PC-3 (cell line): ENCODE data around the gene ELP5. TPM values are rescaled to one million over a fixed set of nuclear protein-coding genes. Genes with fewer than 3 reads are reported as not detected.

ENCODE experiments used
- ATAC-seq: fragments of 200-7000 bp; cut with Tn5 transposase; 2 replicates; pipeline ENCODE4 v1.9.1; 2020; ENCODE audit warnings: mild to moderate bottlenecking, moderate library complexity
- BruUV-seq: library from RNA; stranded (reverse); fragments of 400-500 nt; replicated peaks from 2 replicates; lab custom pipeline; 2021; lab: Mats Ljungman, UMichigan
- CTCF ChIA-PET: fragments of 300-600 bp; sonication (Branson Sonifier 250); formaldehyde crosslinking; loops from one replicate; lab custom pipeline; 2022; ENCODE audit warnings: antibody characterized with exemption; lab: Charles Lee
- POLR2A ChIA-PET: fragments of 300-600 bp; sonication (Branson Sonifier 250); formaldehyde crosslinking; loops from one replicate; lab custom pipeline; 2022; ENCODE audit warnings: antibody characterized with exemption; ENCODE audit not compliant: unreplicated experiment; lab: Charles Lee
- DNase-seq: peaks from one replicate; pipeline ENCODE4 v3.0.0-alpha.2; 2015
- H2AFZ ChIP-seq: fragments of 300-600 bp; sonication (generic); 2 replicates; pipeline ENCODE4 v1.6.0; 2016; ENCODE audit warnings: antibody characterized with exemption, low read length
- H3F3A ChIP-seq: fragments of 300-600 bp; sonication (generic); one replicate; pipeline ENCODE4 v1.6.0; 2017; ENCODE audit warnings: antibody characterized with exemption, low read length, control low read depth, mild to moderate bottlenecking; ENCODE audit not compliant: unreplicated experiment
- H3K27ac ChIP-seq: fragments of 300-600 bp; sonication (generic); 2 replicates; pipeline ENCODE4 v1.5.1; 2016; ENCODE audit warnings: mild to moderate bottlenecking, low read length
- H3K27me3 ChIP-seq: fragments of 300-600 bp; sonication (generic); 2 replicates; pipeline ENCODE4 v1.6.1; 2016; ENCODE audit warnings: low read length, mixed read lengths
- H3K36me3 ChIP-seq: fragments of 300-600 bp; sonication (generic); 2 replicates; pipeline ENCODE4 v1.6.1; 2016; ENCODE audit warnings: low read depth, mixed run types, low read length, mixed read lengths
- H3K4me1 ChIP-seq: fragments of 300-600 bp; sonication (generic); 2 replicates; pipeline ENCODE4 v1.5.1; 2016; ENCODE audit warnings: low read length; ENCODE audit not compliant: insufficient read depth
- H3K4me2 ChIP-seq: fragments of 300-600 bp; sonication (generic); 2 replicates; pipeline ENCODE4 v1.6.0; 2016; ENCODE audit warnings: low read length
- H3K4me3 ChIP-seq: fragments of 300-600 bp; sonication (generic); 2 replicates; pipeline ENCODE4 v1.5.1; 2016; ENCODE audit warnings: mild to moderate bottlenecking, low read length, mixed read lengths
- H3K79me2 ChIP-seq: fragments of 300-600 bp; sonication (generic); 2 replicates; pipeline ENCODE4 v1.6.1; 2017; ENCODE audit warnings: low read length, mixed read lengths
- H3K9ac ChIP-seq: fragments of 300-600 bp; sonication (generic); 2 replicates; pipeline ENCODE4 v1.6.0; 2016; ENCODE audit warnings: mild to moderate bottlenecking, low read length
- H3K9me2 ChIP-seq: fragments of 300-600 bp; sonication (generic); replicated peaks from 2 replicates; pipeline ENCODE4 v1.6.1; 2016; ENCODE audit warnings: mixed run types, low read length, mixed read lengths
- H3K9me3 ChIP-seq: fragments of 300-600 bp; sonication (generic); 2 replicates; pipeline ENCODE4 v1.6.1; 2016; ENCODE audit warnings: low read length, mixed read lengths
- H4K20me1 ChIP-seq: fragments of 300-600 bp; sonication (generic); 2 replicates; pipeline ENCODE4 v1.6.1; 2016; ENCODE audit warnings: low read length, mixed read lengths
- EZH2 ChIP-seq: fragments of 300-600 bp; sonication (generic); IDR thresholded peaks from one replicate; pipeline ENCODE4 v1.6.1; 2017; ENCODE audit warnings: antibody characterized with exemption, mild to moderate bottlenecking, low read length; ENCODE audit not compliant: unreplicated experiment
- EZH2phosphoT487 ChIP-seq: fragments of 300-600 bp; sonication (generic); IDR thresholded peaks from 2 replicates; pipeline ENCODE4 v1.6.1; 2018; ENCODE audit warnings: mild to moderate bottlenecking, antibody characterized with exemption, low read length, borderline replicate concordance
- intact Hi-C: fragments of 100-400 bp; cut with micrococcal nuclease; formaldehyde crosslinking; loops from 2 replicates; pipeline ENCODE4 v1.9.0; 2023
- total RNA-seq: library from RNA; depleted of rRNA; stranded (reverse); fragments of >200 nt; gene quantifications from 2 replicates; pipeline ENCODE4 v1.2.3, GENCODE V29; 2014
- TF ChIP-seq, protein P1 (sequence below): fragments of 300-600 bp; sonication (generic); conservative IDR thresholded peaks from 2 replicates; pipeline ENCODE4 v1.5.1; 2017; ENCODE audit warnings: antibody characterized with exemption, low read depth, mild to moderate bottlenecking, low read length

Gene ELP5
- total RNA-seq, 1 experiment from 2014 or later: 67.5 TPM

DNA sequence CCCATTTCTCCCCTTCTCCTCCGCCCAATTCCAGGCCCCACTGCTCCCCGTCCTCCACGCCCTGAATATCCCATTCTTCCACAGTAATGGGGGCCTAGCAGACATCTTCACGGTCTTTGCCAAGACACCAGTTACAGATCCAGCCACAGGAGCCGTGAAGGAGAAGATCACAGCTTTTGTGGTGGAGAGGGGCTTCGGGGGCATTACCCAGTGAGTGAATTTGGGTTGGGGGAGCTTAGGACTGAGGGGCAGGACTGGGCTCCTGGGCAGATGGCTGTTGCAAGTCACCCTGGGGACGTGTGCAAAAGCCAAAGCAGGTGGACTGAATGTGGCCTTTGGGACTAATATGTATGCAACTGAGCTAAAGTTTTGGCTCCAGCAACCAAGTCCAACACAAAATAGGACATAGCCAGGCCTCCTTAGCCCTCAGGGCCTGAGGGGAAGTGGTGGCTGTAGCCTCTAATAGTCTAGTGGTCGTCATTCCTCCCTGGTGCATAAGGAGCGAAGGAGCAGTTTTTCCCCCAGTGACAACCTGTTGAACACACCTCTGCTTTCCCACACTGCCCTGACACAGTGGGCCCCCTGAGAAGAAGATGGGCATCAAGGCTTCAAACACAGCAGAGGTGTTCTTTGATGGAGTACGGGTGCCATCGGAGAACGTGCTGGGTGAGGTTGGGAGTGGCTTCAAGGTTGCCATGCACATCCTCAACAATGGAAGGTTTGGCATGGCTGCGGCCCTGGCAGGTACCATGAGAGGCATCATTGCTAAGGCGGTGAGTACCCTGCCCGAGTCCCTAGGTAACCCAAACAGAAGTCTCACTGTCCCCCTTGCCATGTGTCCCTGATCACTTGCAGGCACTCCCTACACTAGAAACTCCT is 29.7 kb upstream of the ELP5 start:
- Histone ChIP-seq H3K9me3 (no peaks in the 10 kb centered on the region), H2AFZ (no peak overlapping the region), H3K4me3 (no peak overlapping the region), H3K79me2 (peaks cover 25% of the 10 kb centered on the region), H3K4me2 (no peak overlapping the region), H3K9me2 (no peaks in the 10 kb centered on the region), H4K20me1 (peaks cover 14% of the 10 kb centered on the region; the same call in 1 of the 2 replicates), H3K4me1 (peaks cover 23% of the 10 kb centered on the region; the same call in 1 of the 2 replicates), H3K9ac (no peak overlapping the region), H3K27ac (no peak overlapping the region), H3K36me3 (peaks cover 26% of the 10 kb centered on the region), H3F3A (no peaks in the 10 kb centered on the region), H3K27me3 (no peaks in the 10 kb centered on the region)
- ChIA-PET POLR2A (no interaction called here), CTCF (no interaction called here)
- ATAC-seq: no peak
- TSS peak; percentile 32 for BruUV-seq
- no peak for DNase-seq
- intact Hi-C loops: no loop called here
- TF ChIP-seq EZH2phosphoT487 (no peak), EZH2 (no peak)
- TF ChIP-seq, protein P1, sequence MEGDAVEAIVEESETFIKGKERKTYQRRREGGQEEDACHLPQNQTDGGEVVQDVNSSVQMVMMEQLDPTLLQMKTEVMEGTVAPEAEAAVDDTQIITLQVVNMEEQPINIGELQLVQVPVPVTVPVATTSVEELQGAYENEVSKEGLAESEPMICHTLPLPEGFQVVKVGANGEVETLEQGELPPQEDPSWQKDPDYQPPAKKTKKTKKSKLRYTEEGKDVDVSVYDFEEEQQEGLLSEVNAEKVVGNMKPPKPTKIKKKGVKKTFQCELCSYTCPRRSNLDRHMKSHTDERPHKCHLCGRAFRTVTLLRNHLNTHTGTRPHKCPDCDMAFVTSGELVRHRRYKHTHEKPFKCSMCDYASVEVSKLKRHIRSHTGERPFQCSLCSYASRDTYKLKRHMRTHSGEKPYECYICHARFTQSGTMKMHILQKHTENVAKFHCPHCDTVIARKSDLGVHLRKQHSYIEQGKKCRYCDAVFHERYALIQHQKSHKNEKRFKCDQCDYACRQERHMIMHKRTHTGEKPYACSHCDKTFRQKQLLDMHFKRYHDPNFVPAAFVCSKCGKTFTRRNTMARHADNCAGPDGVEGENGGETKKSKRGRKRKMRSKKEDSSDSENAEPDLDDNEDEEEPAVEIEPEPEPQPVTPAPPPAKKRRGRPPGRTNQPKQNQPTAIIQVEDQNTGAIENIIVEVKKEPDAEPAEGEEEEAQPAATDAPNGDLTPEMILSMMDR: no peak

DNA sequence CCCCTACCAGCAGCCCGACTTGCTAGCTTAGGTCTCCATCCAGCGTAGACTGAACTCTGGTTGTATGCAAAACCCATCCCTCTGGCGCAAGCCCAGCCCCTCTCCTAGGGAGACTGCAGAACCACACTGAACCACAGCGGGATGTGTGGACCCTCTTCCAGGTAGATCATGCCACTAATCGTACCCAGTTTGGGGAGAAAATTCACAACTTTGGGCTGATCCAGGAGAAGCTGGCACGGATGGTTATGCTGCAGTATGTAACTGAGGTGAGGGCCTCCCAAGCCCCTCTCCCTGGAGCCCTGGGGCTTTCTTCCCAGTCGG is 29.1 kb upstream of the ELP5 start:
- Histone ChIP-seq H3K9ac (no peak overlapping the region), H3K79me2 (peaks cover 25% of the 10 kb centered on the region), H3F3A (no peaks in the 10 kb centered on the region), H3K4me2 (no peak overlapping the region), H2AFZ (no peak overlapping the region), H3K9me2 (no peaks in the 10 kb centered on the region), H3K9me3 (no peaks in the 10 kb centered on the region), H3K27me3 (no peaks in the 10 kb centered on the region), H3K4me1 (peaks cover 20% of the 10 kb centered on the region; the same call in 1 of the 2 replicates), H3K4me3 (no peak overlapping the region), H3K36me3 (peaks cover 26% of the 10 kb centered on the region), H3K27ac (no peak overlapping the region), H4K20me1 (peaks cover 14% of the 10 kb centered on the region; the same call in 1 of the 2 replicates)
- BruUV-seq: no TSS peak
- POLR2A ChIA-PET: no interaction called here
- ATAC-seq (no peak), DNase-seq (no peak)
- TF ChIP-seq, protein P1: no peak
- TF ChIP-seq EZH2phosphoT487: no peak
- no peak for TF ChIP-seq EZH2
- intact Hi-C loops: no loop called here
- CTCF ChIA-PET: no interaction called here

DNA sequence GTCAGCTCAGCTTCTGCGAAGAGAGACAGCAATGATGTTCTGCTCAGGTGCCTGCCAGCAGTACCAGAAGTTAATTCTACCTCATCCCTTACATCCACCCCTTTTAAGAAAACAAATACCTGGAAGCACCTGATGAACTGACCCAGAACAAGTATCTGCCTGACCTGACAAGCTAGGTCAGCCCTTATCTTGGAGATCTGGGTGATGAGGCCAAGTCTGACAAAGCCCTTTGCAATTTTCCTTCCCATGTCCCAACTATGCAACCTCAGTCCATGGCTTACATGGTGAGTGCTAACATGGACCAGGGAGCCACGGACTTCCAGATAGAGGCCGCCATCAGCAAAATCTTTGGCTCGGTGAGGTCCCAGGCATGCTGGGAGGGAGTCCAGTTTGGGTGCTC is 28.6 kb upstream of the ELP5 start:
- no peak overlapping the region for H3K27ac ChIP-seq
- H3K4me2 ChIP-seq: no peak overlapping the region
- ChIA-PET CTCF (no interaction called here), POLR2A (no interaction called here)
- H2AFZ ChIP-seq: no peak overlapping the region
- ATAC-seq (no peak), DNase-seq (no peak)
- no peaks in the 10 kb centered on the region for H3K9me2 ChIP-seq
- H4K20me1 ChIP-seq: peaks cover 14% of the 10 kb centered on the region; the same call in 1 of the 2 replicates
- H3K4me1 ChIP-seq: peaks cover 18% of the 10 kb centered on the region; the same call in 1 of the 2 replicates
- no peak overlapping the region for H3K9ac ChIP-seq
- peaks cover 26% of the 10 kb centered on the region for H3K36me3 ChIP-seq
- peaks cover 25% of the 10 kb centered on the region for H3K79me2 ChIP-seq
- H3K4me3 ChIP-seq: no peak overlapping the region
- no TSS peak for BruUV-seq
- TF ChIP-seq EZH2phosphoT487 (no peak), EZH2 (no peak)
- TF ChIP-seq, protein P1: no peak
- H3F3A ChIP-seq: no peaks in the 10 kb centered on the region
- H3K9me3 ChIP-seq: no peaks in the 10 kb centered on the region
- intact Hi-C loops: no loop called here
- no peaks in the 10 kb centered on the region for H3K27me3 ChIP-seq
